OCI-LY7 (cell line): Measurements from ENCODE around the gene BCAN.
"Not testable (repeated sequence)": the region's sequence is repeated elsewhere in the genome, so short reads cannot be mapped to it uniquely, and the experiment has no call there.

Experiments
- CTCF ChIP-seq: fragments of 200-600 bp; sonication (generic); conservative IDR thresholded peaks from 2 replicates; pipeline ENCODE4 v1.5.1; 2014; ENCODE audit warnings: mild to moderate bottlenecking, antibody characterized with exemption, low read length, moderate library complexity, mixed read lengths
- EZH2phosphoT487 ChIP-seq: fragments of 200-600 bp; sonication (generic); IDR thresholded peaks from 2 replicates; pipeline ENCODE4 v1.6.1; 2018; ENCODE audit warnings: low read depth, borderline replicate concordance, mild to moderate bottlenecking, mixed run types, antibody characterized with exemption, low read length, moderate library complexity, mixed read lengths

GRCh38 chr1:156607344-156607743, 34.6 kb upstream of the BCAN start:
- not testable (repeated sequence) for TF ChIP-seq CTCF, EZH2phosphoT487
